SJCRH30 (cell line): Measurements from ENCODE around the gene PGS1. TPM values are rescaled to one million over a fixed set of nuclear protein-coding genes. Genes with fewer than 3 reads are reported as not detected.
A peak's percentile ranks its signal among the peaks of the same experiment; 100 is the strongest.

Experiments
- DNase-seq, 2 experiments: peaks; one replicate each; pipeline ENCODE4 v3.0.0-alpha.2; 2015 to 2020
- H3K27ac ChIP-seq: fragments of 250-450 bp; sonication (Bioruptor Pico); 2 replicates; pipeline ENCODE4 v1.5.1; 2020; ENCODE audit warnings: mild to moderate bottlenecking, moderate library complexity
- H3K27me3 ChIP-seq: fragments of 250-450 bp; sonication (Bioruptor Pico); 2 replicates; pipeline ENCODE4 v1.5.1; 2020; ENCODE audit warnings: mild to moderate bottlenecking, moderate library complexity
- H3K36me3 ChIP-seq: fragments of 250-450 bp; sonication (Bioruptor Pico); 2 replicates; pipeline ENCODE4 v1.5.1; 2020; ENCODE audit warnings: mild to moderate bottlenecking, moderate library complexity
- H3K4me1 ChIP-seq: fragments of 250-450 bp; sonication (Bioruptor Pico); 2 replicates; pipeline ENCODE4 v1.5.1; 2020; ENCODE audit warnings: mild to moderate bottlenecking, moderate library complexity
- H3K4me3 ChIP-seq: fragments of 250-450 bp; sonication (Bioruptor Pico); 2 replicates; pipeline ENCODE4 v1.5.1; 2020; ENCODE audit warnings: mild to moderate bottlenecking, moderate library complexity
- H3K9me3 ChIP-seq: fragments of 250-450 bp; sonication (Bioruptor Pico); replicated peaks from 2 replicates; pipeline ENCODE4 v1.5.1; 2020; ENCODE audit warnings: mild to moderate bottlenecking, moderate library complexity
- total RNA-seq: library from RNA; depleted of rRNA; stranded (reverse); fragments of >200 nt; shearing (Covaris generic); gene quantifications from 2 replicates; pipeline ENCODE4 v1.2.3, GENCODE V29; 2014

Gene PGS1
- total RNA-seq, 1 experiment from 2014 or later, result 66.2 TPM

DNA sequence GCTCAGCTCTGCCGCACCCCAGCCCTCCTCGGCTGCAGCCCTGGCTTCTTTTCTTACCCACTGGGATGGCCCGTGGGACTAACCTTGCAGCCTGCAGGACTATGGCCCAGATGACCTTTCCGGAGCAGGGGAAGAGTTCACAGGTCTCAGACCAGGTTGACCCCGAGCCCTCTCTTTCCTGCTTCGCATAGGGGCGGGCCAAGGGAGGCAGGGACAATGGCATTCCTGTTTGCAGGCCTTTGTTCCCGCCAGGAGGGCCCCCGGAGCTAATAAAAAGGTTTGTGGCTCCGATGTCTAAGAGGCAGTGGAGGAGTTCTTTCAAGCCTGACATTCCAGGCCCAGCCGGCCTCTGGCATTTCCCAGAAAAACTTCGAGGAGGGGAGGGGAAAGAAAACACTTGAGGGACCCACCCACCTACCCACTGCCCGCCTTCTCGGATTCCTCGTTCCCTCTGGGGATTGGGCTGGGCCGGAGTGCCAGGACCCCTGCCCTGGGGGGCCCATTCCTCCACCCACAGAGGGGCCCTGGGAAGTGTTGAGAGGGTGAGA is 12.8 kb upstream of the PGS1 start:
- no peaks in the 10 kb centered on the region for H3K27me3 ChIP-seq
- DNase-seq, result peak; percentile 91 to 92
- no peaks in the 10 kb centered on the region for H3K9me3 ChIP-seq
- peak overlapping the region; percentile 24 for H3K4me3 ChIP-seq
- H3K36me3 ChIP-seq, result no peaks in the 10 kb centered on the region
- H3K4me1 ChIP-seq, result peaks cover 49% of the 10 kb centered on the region
- H3K27ac ChIP-seq, result peak overlapping the region; percentile 92

DNA sequence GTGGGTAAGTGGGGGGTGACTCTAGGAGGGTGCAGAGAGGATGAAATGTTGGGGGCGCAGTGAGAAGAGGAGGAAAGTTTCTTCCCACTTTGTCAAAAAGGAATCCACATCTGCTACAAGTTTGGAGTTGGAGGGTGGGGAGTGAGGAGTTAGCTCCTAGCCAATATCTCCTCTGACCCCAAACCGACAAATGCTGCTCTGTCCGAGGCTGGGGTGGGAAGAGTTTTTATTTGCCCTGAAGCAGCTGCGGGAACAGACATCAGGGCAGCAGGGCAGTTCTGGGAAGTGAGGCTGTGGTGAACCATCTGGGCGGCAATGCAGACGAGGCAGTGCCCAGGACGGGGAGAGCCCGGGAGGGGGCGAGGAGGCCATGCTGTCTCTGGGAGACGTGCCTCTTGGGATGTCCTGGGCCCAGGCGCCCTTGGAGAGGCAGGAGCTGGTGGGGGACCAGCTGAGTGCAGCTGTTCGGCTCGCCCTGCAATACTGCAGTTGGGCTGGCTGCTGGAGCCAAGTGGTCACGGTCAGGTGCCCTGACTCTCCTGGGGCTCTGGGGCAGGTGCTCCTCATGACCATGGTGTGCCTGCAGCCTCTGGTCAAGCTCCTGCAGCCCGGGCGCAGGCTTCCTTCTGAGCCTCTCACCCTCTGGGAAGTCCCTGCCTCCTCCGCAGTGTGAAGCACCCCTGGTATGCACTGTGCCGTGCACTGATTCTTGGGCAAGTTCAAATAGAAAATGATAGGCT is 12.2 kb upstream of the PGS1 start:
- Histone ChIP-seq H3K36me3 (no peaks in the 10 kb centered on the region), H3K4me1 (peaks cover 44% of the 10 kb centered on the region), H3K4me3 (peak overlapping the region; percentile 24), H3K9me3 (no peaks in the 10 kb centered on the region), H3K27ac (peak overlapping the region; percentile 92), H3K27me3 (no peaks in the 10 kb centered on the region)
- DNase-seq, result peak; percentile 95

- H3K27ac ChIP-seq, result peak overlapping the region; percentile 92; the same call in 1 of the 2 replicates
- H3K9me3 ChIP-seq, result no peaks in the 10 kb centered on the region
- H3K4me1 ChIP-seq, result peaks cover 43% of the 10 kb centered on the region
- H3K27me3 ChIP-seq, result no peaks in the 10 kb centered on the region
- H3K4me3 ChIP-seq, result no peak overlapping the region
- no peaks in the 10 kb centered on the region for H3K36me3 ChIP-seq
- DNase-seq, result no peak
Measured at GRCh38 chr17:78367193-78367592, 11.3 kb upstream of the PGS1 start.

DNA sequence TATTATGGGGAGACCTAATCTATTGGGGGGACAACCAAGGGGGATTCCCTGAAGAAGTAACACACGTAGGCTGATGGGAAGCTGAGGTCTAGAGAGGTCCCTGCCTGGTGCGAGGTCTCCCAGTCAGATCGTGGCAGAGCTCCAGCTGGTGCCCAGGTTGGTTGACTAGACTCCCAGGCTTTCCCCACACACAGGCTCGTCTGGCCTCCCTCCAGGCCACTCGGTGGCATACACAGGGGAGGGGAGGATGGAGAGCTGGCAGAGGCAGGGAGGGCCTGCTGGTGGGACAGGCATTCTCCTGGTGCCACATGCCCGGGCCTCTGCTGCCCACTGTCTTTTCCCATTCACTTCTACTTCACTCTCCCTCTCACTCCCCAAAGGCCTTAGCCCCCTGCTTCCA is 10.1 kb upstream of the PGS1 start:
- Histone ChIP-seq H3K27me3 (no peaks in the 10 kb centered on the region), H3K36me3 (no peaks in the 10 kb centered on the region), H3K4me1 (peaks cover 43% of the 10 kb centered on the region), H3K9me3 (no peaks in the 10 kb centered on the region), H3K4me3 (no peak overlapping the region), H3K27ac (no peak overlapping the region)
- DNase-seq, result no peak

- Histone ChIP-seq H3K27ac (no peak overlapping the region), H3K4me1 (peaks cover 46% of the 10 kb centered on the region), H3K4me3 (no peak overlapping the region), H3K36me3 (no peaks in the 10 kb centered on the region), H3K27me3 (no peaks in the 10 kb centered on the region), H3K9me3 (no peaks in the 10 kb centered on the region)
- DNase-seq, result no peak
Measured at GRCh38 chr17:78368854-78369495, 9.5 kb upstream of the PGS1 start.

GRCh38 chr17:78369791-78370381 is 8.6 kb upstream of the PGS1 start:
- peaks cover 46% of the 10 kb centered on the region for H3K4me1 ChIP-seq
- H3K4me3 ChIP-seq, result no peak overlapping the region
- no peaks in the 10 kb centered on the region for H3K9me3 ChIP-seq
- no peaks in the 10 kb centered on the region for H3K27me3 ChIP-seq
- H3K36me3 ChIP-seq, result no peaks in the 10 kb centered on the region
- no peak overlapping the region for H3K27ac ChIP-seq
- no peak for DNase-seq

GRCh38 chr17:78371056-78371455 is 7.4 kb upstream of the PGS1 start:
- H3K27ac ChIP-seq, result no peak overlapping the region
- H3K4me3 ChIP-seq, result no peak overlapping the region
- H3K9me3 ChIP-seq, result no peaks in the 10 kb centered on the region
- DNase-seq, result no peak
- H3K4me1 ChIP-seq, result peaks cover 46% of the 10 kb centered on the region
- H3K27me3 ChIP-seq, result no peaks in the 10 kb centered on the region
- H3K36me3 ChIP-seq, result no peaks in the 10 kb centered on the region

DNA sequence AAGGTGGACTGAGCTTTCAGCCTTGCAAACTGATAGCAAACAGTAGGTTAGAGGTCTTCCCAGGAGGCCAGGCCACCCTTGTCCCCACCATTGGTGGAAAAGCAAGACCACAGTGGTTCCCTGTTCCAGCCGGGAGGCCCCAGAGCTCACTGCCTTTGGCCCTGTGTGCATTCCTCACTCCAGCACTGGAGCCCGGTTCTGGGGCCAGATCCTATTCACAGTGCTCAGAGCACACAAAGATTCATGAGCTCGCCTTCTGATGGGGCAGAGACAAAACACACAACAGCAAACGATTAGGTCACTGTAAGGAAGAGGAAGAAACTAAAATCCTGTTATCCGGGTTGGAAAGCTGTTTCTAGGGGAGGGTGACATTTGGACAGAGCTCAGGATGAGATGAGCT is 5.6 kb upstream of the PGS1 start:
- Histone ChIP-seq H3K27me3 (no peaks in the 10 kb centered on the region), H3K36me3 (no peaks in the 10 kb centered on the region), H3K9me3 (no peaks in the 10 kb centered on the region), H3K4me3 (no peak overlapping the region), H3K27ac (no peak overlapping the region), H3K4me1 (peaks cover 40% of the 10 kb centered on the region)
- no peak for DNase-seq

- no peak for DNase-seq
- H3K27ac ChIP-seq, result peak overlapping the region; percentile 91
- peaks cover 42% of the 10 kb centered on the region for H3K4me1 ChIP-seq
- H3K27me3 ChIP-seq, result no peaks in the 10 kb centered on the region
- no peaks in the 10 kb centered on the region for H3K36me3 ChIP-seq
- H3K4me3 ChIP-seq, result no peak overlapping the region
- H3K9me3 ChIP-seq, result no peaks in the 10 kb centered on the region
Measured at GRCh38 chr17:78374189-78374588, 4.3 kb upstream of the PGS1 start.

DNA sequence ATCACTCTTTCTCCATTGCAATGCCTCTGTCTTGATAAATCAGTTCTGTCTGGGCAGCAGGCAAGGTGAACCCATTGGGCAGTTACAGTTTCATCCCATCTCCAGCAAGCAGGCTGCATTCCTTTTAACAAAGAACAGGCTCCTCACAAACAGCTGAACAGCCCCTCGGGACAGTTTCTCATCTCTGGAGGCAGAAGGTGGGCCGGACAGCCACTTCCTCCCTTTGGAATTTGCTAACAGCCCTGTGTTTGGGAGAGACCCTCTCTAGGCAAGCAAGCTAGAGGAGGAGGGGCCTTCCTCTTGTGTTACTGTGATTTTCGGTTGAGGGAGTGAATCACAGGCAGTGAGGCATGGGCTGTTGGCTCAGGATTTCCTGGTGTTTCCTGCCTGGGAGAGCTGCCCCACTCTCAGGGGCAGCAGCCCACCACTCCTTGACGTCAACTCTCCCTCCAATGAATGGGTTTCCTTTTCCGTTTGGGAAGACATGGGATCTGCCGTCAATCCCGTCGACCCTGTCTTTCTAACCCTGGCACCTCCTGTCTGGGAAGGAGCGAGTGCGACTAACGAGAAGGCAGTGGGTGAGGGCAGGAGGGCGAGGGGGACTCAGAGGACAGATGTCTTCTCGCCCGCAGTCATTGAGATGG is 3.7 kb upstream of the PGS1 start:
- Histone ChIP-seq H3K36me3 (no peaks in the 10 kb centered on the region), H3K4me3 (no peak overlapping the region), H3K27me3 (no peaks in the 10 kb centered on the region), H3K4me1 (peaks cover 42% of the 10 kb centered on the region), H3K27ac (peak overlapping the region; percentile 91), H3K9me3 (no peaks in the 10 kb centered on the region)
- DNase-seq, result peak; percentile 89 to 93

- DNase-seq, result no peak
- H3K27me3 ChIP-seq, result no peaks in the 10 kb centered on the region
- no peaks in the 10 kb centered on the region for H3K9me3 ChIP-seq
- no peak overlapping the region for H3K4me3 ChIP-seq
- peaks cover 46% of the 10 kb centered on the region for H3K4me1 ChIP-seq
- H3K27ac ChIP-seq, result peak overlapping the region; percentile 91
- no peaks in the 10 kb centered on the region for H3K36me3 ChIP-seq
Measured at GRCh38 chr17:78375401-78376151, 2.9 kb upstream of the PGS1 start.

GRCh38 chr17:78376161-78376560 is 2.3 kb upstream of the PGS1 start:
- H3K9me3 ChIP-seq, result no peaks in the 10 kb centered on the region
- no peak for DNase-seq
- peaks cover 46% of the 10 kb centered on the region for H3K4me1 ChIP-seq
- no peaks in the 10 kb centered on the region for H3K36me3 ChIP-seq
- H3K27me3 ChIP-seq, result no peaks in the 10 kb centered on the region
- peak overlapping the region; percentile 91; the same call in 1 of the 2 replicates for H3K27ac ChIP-seq
- no peak overlapping the region for H3K4me3 ChIP-seq

GRCh38 chr17:78377858-78378224 is 608 bp upstream of the PGS1 start:
- Histone ChIP-seq H3K4me1 (peaks cover 51% of the 10 kb centered on the region), H3K36me3 (no peaks in the 10 kb centered on the region; the same call in 1 of the 2 replicates), H3K9me3 (no peaks in the 10 kb centered on the region), H3K27me3 (no peaks in the 10 kb centered on the region), H3K27ac (peak overlapping the region; percentile 95), H3K4me3 (peak overlapping the region; percentile 91)
- DNase-seq, result no peak

- H3K27ac ChIP-seq, result peak overlapping the region; percentile 95
- H3K4me3 ChIP-seq, result peak overlapping the region; percentile 91
- no peaks in the 10 kb centered on the region; the same call in 1 of the 2 replicates for H3K36me3 ChIP-seq
- no peaks in the 10 kb centered on the region for H3K9me3 ChIP-seq
- no peaks in the 10 kb centered on the region for H3K27me3 ChIP-seq
- DNase-seq, result no peak
- H3K4me1 ChIP-seq, result peaks cover 56% of the 10 kb centered on the region
Measured at GRCh38 chr17:78379131-78379491, 662 bp downstream of the PGS1 start.
